Gastroesophageal sphincter (tissue), 3 donors: ENCODE measurements around the gene CUL9.

Source experiments
- EP300 ChIP-seq: sonication (generic); formaldehyde crosslinking; IDR thresholded peaks from one replicate; pipeline ENCODE4 v1.6.1; 2017; ENCODE audit warnings: antibody characterized with exemption, mild to moderate bottlenecking
- POLR2A ChIP-seq, 2 donors: fragments of 450-650 bp; IDR thresholded peaks; one replicate each; pipeline ENCODE4 v1.6.1; 2017; ENCODE audit warnings: antibody characterized with exemption in 2 of 2, mild to moderate bottlenecking in 2 of 2, moderate library complexity in 1 of 2
- POLR2AphosphoS5 ChIP-seq: sonication (generic); formaldehyde crosslinking; IDR thresholded peaks from one replicate; pipeline ENCODE4 v1.6.1; 2017; ENCODE audit warnings: antibody characterized with exemption
- TF ChIP-seq, protein P1 (sequence below), 4 experiments: fragments of 200-600 bp in 2 of 4; fragments of 450-650 bp in 2 of 4; sonication (generic) in 1 of 4; IDR thresholded peaks; one replicate each; pipeline ENCODE4 v1.5.1; 2017 to 2019; ENCODE audit warnings: antibody characterized with exemption in 4 of 4, mild to moderate bottlenecking in 2 of 4, moderate library complexity in 2 of 4

DNA sequence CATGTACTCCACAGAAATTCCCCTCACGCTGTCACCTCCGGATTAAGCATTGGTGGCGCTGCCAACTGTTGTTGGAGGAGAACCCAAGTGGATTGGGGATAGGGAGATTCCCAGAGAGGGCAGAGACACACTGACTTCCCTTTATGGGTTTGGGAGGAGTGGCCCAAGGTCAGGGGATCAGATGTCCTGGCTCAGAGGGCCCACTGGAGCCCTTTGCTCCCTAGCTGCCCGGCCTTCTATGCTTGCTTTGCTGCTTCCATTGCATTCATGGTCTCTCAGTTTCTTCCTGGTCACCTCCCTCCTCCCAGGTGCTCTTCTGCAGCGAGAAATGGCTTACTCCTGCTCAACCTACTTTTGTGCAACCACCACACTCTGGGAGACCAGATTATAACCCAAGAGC lies 14.3 kb downstream of the CUL9 start:
- TF ChIP-seq POLR2A (IDR thresholded peaks at IDR 0.05) (no peak), EP300 (no peak), POLR2AphosphoS5 (no peak)
- TF ChIP-seq, protein P1, sequence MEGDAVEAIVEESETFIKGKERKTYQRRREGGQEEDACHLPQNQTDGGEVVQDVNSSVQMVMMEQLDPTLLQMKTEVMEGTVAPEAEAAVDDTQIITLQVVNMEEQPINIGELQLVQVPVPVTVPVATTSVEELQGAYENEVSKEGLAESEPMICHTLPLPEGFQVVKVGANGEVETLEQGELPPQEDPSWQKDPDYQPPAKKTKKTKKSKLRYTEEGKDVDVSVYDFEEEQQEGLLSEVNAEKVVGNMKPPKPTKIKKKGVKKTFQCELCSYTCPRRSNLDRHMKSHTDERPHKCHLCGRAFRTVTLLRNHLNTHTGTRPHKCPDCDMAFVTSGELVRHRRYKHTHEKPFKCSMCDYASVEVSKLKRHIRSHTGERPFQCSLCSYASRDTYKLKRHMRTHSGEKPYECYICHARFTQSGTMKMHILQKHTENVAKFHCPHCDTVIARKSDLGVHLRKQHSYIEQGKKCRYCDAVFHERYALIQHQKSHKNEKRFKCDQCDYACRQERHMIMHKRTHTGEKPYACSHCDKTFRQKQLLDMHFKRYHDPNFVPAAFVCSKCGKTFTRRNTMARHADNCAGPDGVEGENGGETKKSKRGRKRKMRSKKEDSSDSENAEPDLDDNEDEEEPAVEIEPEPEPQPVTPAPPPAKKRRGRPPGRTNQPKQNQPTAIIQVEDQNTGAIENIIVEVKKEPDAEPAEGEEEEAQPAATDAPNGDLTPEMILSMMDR (IDR thresholded peaks at IDR 0.05), result no peak
